Smooth muscle cell (in vitro differentiated cells): ENCODE results near the gene SLC17A7. TPM values are rescaled to one million over a fixed set of nuclear protein-coding genes. Genes with fewer than 3 reads are reported as not detected.

Source experiments
- DNase-seq: peaks from one replicate; lab custom pipeline; 2025; ENCODE audit not compliant: unreplicated experiment; lab: John Stamatoyannopoulos, UW
- H2AFZ ChIP-seq: fragments of 200-600 bp; sonication (generic); 2 replicates; pipeline ENCODE4 v1.6.0; 2016; ENCODE audit warnings: antibody characterized with exemption, low read depth, mild to moderate bottlenecking
- H3F3A ChIP-seq: fragments of 200-600 bp; sonication (generic); 2 replicates; pipeline ENCODE4 v1.6.0; 2017; ENCODE audit warnings: antibody characterized with exemption, low read depth
- H3K27ac ChIP-seq: fragments of 200-600 bp; sonication (generic); 2 replicates; pipeline ENCODE4 v1.5.1; 2016; ENCODE audit warnings: low read depth, mild to moderate bottlenecking
- H3K27me3 ChIP-seq: fragments of 200-600 bp; sonication (generic); 2 replicates; pipeline ENCODE4 v1.6.1; 2016; ENCODE audit warnings: low read depth, mild to moderate bottlenecking
- H3K36me3 ChIP-seq: fragments of 200-600 bp; sonication (generic); 2 replicates; pipeline ENCODE4 v1.5.1; 2016; ENCODE audit warnings: low read depth
- H3K4me1 ChIP-seq: fragments of 200-600 bp; sonication (generic); 2 replicates; pipeline ENCODE4 v1.5.1; 2016; ENCODE audit warnings: low read depth
- H3K4me2 ChIP-seq: fragments of 200-600 bp; sonication (generic); 2 replicates; pipeline ENCODE4 v1.6.0; 2016; ENCODE audit warnings: mild to moderate bottlenecking
- H3K4me3 ChIP-seq: fragments of 200-600 bp; sonication (generic); 2 replicates; pipeline ENCODE4 v1.5.1; 2016; ENCODE audit warnings: mild to moderate bottlenecking
- H3K79me2 ChIP-seq: fragments of 200-600 bp; sonication (generic); 2 replicates; pipeline ENCODE4 v1.6.0; 2016; ENCODE audit warnings: low read depth, mild to moderate bottlenecking
- H3K9ac ChIP-seq: fragments of 200-600 bp; sonication (generic); 2 replicates; pipeline ENCODE4 v1.6.0; 2016; ENCODE audit warnings: low read depth
- H3K9me3 ChIP-seq: fragments of 200-600 bp; sonication (generic); replicated peaks from 2 replicates; pipeline ENCODE4 v1.5.1; 2016; ENCODE audit warnings: low read depth
- H4K20me1 ChIP-seq: fragments of 200-600 bp; sonication (generic); 2 replicates; pipeline ENCODE4 v1.6.0; 2016; ENCODE audit warnings: low read depth
- CTCF ChIP-seq: fragments of 200-600 bp; sonication (generic); IDR thresholded peaks from 2 replicates; pipeline ENCODE4 v1.5.1; 2017; ENCODE audit warnings: borderline replicate concordance, mild to moderate bottlenecking, antibody characterized with exemption; ENCODE audit not compliant: insufficient read depth, poor library complexity, severe bottlenecking
- WGBS: methylation state at CpG from one replicate; pipeline ENCODE4 v1.1.7; 2016; ENCODE audit warnings: low lambda C conversion rate; 5-methylcytosine and 5-hydroxymethylcytosine counted together
- polyA plus RNA-seq: library from polyadenylated mRNA; unstranded; fragments of >200 nt; fragmentation: Nextera tagmentation; extraction: Ambion mirVana; gene quantifications from 2 replicates; pipeline ENCODE4 v1.2.1, GENCODE V29; 2016
- total RNA-seq: library from RNA; depleted of rRNA; stranded (reverse); fragments of >200 nt; gene quantifications from 2 replicates; pipeline ENCODE4 v1.2.3, GENCODE V29; 2014

Gene SLC17A7
- total and polyA plus RNA-seq, 2 experiments from 2014 or later: 0.04 TPM; not detected in 1

GRCh38 chr19:49434907-49435583 is 6.3 kb downstream of the SLC17A7 start:
- H3K4me1 ChIP-seq: no peaks in the 10 kb centered on the region
- 93% methylated on average over 15 of the region's 18 CpGs for WGBS
- H2AFZ ChIP-seq: no peak overlapping the region
- no peak overlapping the region for H3K9ac ChIP-seq
- peaks cover 100% of the 10 kb centered on the region for H3K27me3 ChIP-seq
- no peak for DNase-seq
- no peaks in the 10 kb centered on the region for H4K20me1 ChIP-seq
- no peaks in the 10 kb centered on the region for H3K79me2 ChIP-seq
- TF ChIP-seq CTCF: no peak
- H3K27ac ChIP-seq: no peak overlapping the region
- H3K9me3 ChIP-seq: no peaks in the 10 kb centered on the region
- H3K4me2 ChIP-seq: no peak overlapping the region
- no peak overlapping the region for H3K4me3 ChIP-seq
- H3K36me3 ChIP-seq: no peaks in the 10 kb centered on the region
- H3F3A ChIP-seq: no peaks in the 10 kb centered on the region

- Histone ChIP-seq H3K9me3 (no peaks in the 10 kb centered on the region), H3K27ac (no peak overlapping the region), H3K79me2 (no peaks in the 10 kb centered on the region), H4K20me1 (no peaks in the 10 kb centered on the region), H3K4me3 (no peak overlapping the region), H3F3A (no peaks in the 10 kb centered on the region), H2AFZ (no peak overlapping the region), H3K4me2 (no peak overlapping the region), H3K4me1 (no peaks in the 10 kb centered on the region), H3K9ac (no peak overlapping the region), H3K27me3 (peaks cover 100% of the 10 kb centered on the region), H3K36me3 (no peaks in the 10 kb centered on the region)
- no peak for DNase-seq
- no peak for TF ChIP-seq CTCF
- WGBS: 78% methylated on average over 31 of the region's 31 CpGs
These were observed 8.0 kb downstream of the SLC17A7 start for GRCh38 chr19:49433240-49433901.

GRCh38 chr19:49432141-49433073 is 8.9 kb downstream of the SLC17A7 start:
- WGBS: 20% methylated on average over 58 of the region's 63 CpGs
- no peaks in the 10 kb centered on the region for H3K9me3 ChIP-seq
- H3F3A ChIP-seq: no peaks in the 10 kb centered on the region
- H4K20me1 ChIP-seq: no peaks in the 10 kb centered on the region
- no peak overlapping the region for H3K4me2 ChIP-seq
- H3K4me1 ChIP-seq: peaks cover 6% of the 10 kb centered on the region
- no peak overlapping the region for H3K4me3 ChIP-seq
- H3K79me2 ChIP-seq: no peaks in the 10 kb centered on the region
- no peak overlapping the region for H3K27ac ChIP-seq
- H3K36me3 ChIP-seq: no peaks in the 10 kb centered on the region
- no peak for DNase-seq
- H2AFZ ChIP-seq: no peak overlapping the region
- no peak for TF ChIP-seq CTCF
- no peak overlapping the region for H3K9ac ChIP-seq
- H3K27me3 ChIP-seq: peaks cover 100% of the 10 kb centered on the region
